ENCODE results near the gene CHPF.
A peak's percentile ranks its signal among the peaks of the same experiment; 100 is the strongest.

The CHPF gene

DNA sequence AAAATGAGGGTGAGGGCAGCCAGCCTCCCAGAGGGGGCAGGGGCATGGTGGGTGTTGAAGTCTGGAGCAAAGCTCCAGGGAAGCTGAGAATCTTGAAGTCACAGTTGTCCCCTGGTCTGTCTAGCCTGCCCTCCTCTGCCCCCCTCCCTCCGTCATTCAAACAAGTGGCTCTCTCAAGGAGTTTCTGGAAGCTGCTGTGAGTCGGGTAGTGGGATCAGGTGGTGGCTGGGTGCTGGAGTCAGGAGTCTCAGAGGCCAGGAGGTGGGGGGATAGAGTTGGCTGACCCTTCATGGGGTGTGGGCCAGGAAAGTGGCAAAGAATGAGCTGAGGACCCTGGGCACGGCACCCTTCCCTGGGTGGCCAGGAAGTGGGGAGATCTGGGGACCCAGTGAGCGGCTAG is 29.8 kb downstream of the CHPF start:
- no peak for DNase-seq (ENCODE audit: low spot score)

DNA sequence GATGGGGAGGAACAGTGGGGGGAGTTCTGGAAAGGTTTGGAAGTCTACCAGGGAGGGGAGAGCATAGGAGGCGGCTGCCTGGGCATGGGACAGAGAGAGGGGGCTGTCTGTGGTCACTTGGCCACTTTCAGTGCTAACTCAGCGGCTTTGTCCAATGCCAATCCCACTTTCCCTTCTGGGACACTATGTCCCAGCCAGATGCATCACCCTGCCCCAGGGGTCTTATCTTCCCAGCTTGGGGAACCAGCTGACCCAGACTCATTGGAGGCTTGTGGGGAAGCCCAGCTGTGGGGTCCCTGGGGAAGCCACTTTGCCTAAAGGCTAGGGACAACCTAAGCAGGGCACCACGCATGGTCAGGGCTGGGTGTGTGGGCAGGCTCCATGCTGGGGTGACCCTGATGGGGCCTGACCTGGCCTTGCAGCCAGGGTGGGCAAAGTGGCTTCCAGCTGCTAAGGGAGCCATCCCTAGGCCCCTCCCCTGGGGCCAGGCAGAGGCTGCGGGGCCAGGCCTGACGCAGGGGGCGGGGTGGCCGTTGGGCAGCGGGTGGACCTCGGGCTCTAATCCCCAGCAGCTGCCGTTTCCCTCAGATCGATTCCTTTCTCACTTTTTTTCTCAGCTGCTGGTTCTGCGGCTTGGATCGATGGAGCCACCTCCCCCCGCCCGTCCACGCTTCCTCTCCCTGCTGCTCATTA is 30.9 kb downstream of the CHPF start:
- DNase-seq (ENCODE audit: low spot score) = no peak

DNA sequence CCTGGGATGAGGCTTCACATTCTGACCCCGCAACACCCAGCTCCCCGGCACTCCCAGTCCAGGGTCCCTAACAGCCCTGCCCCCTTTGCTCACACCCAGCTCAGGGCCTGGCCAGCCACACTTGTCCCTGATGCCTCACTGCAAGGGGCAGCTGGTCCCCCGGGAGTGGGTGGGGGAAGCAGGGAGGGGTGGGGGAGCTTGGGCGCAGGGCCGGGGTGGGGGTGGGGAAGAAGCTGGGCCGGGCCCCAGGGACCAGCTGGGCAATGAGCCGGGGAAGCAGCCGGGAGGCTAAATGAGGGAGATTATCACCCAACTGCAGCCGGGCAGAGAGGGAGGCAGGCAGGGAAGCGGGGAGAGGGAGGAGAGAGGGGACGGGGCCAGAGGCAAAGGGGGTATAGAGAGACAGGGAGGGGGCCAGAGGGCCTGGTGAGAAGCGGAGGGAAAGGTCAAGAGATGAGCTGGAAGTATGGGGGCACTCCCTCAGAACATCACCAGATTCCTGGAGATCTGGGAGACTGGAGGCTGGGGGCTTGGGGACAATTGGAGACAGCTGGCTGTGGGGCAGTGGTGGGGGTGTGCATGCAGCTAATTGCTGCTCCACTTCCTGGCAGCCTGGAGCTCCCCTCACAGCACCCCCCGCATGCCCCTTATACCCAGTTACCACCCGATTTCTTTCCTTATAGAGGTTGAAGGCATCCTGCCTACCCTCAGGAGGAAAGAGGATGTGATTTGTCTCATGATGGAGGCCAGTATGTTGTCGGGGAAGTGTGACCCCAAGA is 31.9 kb downstream of the CHPF start:
- DNase-seq (ENCODE audit: low spot score) = no peak

DNA sequence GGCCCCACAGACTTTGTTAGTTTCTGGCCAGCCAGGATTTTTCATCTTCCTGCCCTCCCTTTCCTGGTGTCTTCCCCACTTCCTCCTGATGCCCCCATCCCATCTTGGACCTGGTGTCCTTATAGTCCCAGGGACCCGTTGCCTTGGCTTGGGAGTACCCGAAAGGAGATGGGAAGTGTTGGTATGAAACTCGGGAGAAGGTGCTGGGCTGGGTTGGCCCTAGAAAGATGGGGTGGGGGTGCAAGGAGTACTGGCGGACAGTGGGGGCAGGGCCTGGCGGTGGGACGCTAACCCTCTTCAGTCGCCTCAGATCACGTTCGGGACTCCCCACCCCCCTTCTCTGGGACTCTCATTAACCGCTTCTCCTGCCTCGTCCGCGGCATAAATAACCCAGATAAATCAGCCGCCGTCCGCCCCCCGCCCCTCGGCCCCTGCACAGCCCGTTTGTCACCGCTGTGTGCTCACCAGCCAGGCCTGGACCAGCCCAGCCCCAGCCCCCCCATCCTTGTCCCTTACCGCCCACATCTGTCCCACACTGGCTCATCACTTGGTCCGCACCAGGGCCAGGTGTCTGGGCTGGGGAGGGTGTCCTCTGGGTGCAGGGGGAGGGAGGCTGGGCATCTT is 33.0 kb downstream of the CHPF start:
- no peak for DNase-seq (ENCODE audit: low spot score)

DNA sequence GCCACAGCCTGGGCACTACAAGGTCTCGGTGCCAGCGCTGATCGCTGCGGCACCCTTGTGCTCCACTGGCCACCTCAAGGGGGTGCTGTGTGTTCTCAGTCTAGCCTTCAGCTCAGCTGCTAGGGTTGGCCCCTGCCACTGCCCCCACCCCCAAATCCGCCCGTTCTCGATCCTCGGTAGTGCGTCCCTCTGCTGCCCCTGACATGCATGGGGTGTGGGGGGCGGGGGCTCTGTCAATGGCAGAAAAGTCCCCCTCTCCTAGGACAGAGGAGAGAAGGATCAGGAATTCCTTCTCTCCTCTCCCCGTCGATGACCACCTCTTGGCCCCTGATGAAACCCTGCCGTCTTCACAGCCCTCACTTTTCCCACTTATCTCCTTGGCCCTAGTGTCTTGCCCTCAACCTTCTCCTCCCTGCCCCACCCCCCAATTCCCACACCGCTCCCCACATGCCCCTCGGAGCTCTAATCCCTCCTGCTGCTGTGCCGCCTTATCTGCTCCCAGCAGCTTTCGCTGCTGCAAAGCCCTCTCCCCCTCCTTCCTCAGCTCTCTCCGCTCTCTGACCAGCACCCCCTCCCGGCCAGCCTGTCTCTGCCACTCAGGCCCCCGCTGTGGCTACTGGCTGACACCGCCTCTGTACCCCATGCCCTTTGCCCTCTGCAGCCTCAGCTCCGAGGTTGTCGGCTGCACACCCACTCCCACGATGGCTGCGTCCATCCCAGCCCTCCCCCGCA is 33.7 kb downstream of the CHPF start:
- no peak for DNase-seq (ENCODE audit: low spot score)

DNA sequence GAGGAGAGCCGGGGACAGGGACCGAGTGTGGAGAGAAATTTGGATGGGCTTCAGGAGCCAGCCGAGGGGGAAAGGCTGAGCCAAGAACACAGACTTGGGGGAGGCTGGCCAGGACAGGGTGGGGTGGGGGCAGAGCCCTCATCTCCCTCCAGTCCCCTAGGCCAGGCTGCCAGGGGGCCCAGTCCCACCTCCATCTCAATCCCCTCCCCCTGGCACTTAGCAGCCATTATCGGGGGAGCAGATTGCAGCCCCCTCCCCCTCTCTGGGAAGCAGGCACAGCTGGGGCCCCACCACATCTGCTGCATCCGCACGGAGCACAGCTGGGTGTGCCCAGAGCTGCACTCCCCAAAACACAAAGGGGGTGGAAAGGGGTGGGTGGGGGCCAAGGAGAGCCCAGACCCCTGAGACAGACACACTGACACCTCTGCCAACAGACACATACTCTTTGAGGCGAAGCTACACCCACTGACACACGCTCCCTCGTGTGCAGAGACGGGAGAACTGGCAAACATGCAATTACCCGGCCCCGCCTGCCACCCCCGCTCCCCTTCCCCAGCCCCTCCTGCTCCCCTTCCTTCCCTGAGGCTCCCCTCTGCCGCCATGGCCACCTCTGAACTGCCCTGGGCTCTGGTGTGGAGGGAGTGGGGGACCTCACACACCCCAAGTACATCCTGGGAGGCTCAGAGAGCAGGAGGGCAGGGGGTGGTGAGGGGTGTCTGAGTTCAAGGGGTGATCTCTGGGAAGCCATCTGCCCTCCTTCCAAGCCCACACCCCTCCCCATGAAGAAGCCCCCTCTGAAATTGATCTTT is 34.4 kb downstream of the CHPF start:
- DNase-seq (ENCODE audit: low spot score) = no peak

DNA sequence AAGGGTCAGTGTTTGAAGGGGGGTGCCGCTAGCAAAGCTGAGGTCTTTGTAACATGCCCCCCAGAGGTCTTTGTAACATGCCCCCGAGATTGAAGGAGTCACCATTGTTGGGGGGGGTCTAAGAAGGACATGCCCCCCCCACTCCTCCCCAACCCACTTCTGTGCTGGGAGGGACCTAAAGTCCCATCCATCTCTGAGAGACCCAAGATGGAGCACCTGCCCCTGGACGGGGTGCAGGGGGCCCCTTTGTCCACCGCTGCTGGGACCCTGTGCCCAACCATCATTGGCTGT is 35.2 kb downstream of the CHPF start:
- no peak for DNase-seq (ENCODE audit: low spot score)

DNA sequence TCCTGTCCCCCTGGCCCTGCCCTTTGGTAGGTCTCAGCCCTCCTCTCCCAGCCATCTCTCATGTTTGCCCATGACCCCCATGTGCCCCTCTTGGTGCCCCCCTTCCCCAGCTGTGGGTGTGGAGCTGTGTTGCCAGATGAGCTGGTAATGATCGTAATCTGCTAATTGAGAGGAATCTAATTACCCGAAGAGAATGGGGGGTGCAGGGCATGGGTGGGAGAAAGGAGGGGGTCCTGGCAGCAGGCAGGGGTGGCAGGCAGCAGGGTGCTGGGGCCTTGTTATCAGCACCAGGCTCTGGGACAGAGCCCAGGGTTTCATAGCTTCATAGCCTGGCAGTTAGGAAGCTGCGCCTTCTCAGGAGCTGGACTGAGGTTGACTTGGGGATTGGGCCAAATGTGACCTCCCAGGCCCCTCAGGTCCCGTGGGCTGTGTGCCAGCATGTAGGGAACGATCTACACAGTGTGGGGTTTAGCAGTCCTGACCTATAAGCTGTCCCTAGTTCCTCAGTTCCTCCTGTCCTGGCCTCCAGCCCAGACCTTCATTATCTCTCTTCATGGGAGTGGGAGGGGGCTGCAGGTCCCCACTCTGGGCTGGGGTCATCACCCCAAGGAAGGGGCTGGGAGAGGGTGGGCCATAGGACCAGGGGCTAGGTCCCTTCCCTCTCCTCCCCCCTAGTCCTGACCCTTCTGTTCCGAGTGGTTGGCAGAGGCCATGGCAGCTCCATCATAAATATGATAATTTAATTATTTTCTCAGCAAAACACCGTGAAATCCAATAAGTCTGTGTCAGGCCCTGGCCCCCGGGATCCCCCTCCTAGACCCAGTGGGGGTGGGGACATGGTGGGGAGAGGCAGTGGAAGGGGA is 35.8 kb downstream of the CHPF start:
- no peak for DNase-seq (ENCODE audit: low spot score)

DNA sequence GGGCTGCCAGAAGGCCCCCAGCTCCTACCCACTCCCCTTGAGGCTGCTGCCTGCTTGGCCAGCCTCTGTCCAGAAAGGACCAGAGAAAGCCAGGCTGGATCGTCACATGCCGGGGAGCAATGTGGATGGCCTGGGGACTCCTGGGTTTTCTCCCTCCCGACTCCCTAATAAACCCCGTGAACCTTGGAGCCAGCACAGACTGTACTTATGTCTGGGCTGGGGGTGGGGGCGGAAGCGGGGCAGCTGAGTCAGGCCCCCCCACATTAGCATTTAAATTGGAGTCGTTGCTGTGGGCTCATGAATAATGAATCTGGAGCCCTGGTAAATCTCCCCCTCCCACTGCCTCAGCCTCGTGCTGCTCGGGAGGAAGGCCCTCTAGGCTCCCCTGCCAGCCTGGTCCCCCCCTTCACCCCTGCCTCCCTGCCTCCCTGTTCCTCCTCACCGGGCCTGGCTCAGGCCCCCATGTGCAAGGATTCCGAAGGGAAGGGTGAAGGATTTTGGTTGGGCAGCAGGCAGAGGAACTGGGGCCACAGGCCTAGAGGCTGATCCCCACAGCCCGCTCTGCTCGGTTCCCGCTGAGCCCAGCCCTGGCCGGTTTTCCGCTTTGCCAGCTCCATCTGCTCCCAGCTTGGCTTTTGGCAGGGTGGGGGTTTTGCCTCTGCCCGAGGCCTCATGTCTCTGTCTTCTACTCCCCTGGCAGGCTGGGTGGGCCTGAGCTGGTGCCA is 36.6 kb downstream of the CHPF start:
- DNase-seq (ENCODE audit: low spot score) = no peak

DNA sequence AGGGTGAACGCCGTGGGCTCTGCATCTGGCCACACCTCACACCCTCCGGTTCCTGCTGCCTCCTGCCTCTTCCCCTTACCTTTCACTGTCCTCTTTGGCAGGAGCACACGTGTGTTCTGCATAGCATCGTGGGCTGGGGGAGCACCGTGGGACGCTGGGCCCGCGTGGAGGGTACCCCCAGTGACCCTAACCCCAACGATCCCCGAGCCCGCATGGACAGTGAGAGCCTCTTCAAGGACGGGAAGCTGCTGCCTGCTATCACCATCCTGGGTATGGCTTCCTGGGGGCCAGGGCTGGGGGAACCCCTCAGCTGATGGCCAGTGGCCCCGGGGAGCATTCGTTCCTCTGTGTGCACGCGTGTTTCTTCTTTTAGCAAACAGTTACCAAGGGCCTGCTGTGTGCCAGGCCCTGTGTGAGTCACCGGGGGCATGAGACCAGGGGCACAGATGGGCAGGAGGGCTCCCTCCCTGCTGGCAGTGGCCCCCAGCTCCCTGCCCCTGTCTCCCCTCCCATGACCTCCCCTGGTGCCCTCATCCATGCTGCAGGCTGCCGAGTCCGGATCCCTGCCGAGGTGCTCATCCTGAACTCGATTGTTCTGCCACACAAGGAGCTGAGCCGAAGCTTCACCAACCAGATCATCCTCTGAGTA is 37.3 kb downstream of the CHPF start:
- no peak for DNase-seq (ENCODE audit: low spot score)

DNA sequence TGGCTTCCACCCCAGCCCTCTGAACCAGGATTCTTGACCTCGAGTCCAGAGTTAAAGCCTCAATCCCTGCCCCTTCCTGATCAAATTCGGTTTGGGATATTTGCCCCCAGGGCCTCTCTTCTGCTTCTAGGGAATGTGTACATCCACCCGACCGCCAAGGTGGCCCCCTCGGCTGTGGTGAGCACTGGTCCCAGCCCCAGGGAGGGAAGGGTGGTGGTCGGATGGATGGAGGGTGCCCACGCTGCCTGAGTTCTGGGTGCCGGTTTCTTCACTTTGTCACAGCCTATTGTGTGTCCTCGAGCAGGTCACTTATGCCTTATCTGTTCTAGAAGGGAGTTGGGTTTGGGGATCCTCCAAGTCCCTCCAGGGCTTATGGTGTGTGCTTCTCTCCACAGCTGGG is 38.0 kb downstream of the CHPF start:
- DNase-seq (ENCODE audit: low spot score) = no peak

DNA sequence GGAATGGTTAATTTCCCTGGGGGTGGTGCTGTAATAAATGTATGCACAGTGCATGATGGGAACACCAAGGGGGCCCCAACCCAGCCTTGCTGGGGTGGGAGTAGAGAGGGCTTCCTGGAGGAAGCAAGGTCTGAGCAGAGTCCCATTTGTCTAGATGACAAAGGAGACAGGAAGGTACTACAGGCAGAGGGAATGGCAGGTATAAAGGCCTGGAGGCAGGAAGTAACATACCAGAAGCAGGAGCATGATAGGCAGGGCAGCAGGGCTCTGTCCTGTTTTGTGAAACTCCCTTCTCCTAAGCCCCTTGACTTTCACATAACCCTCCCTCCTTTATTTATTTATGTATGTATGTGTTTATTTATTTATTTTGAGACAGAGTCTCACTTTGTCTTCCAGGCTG is 41.0 kb downstream of the CHPF start:
- no peak for DNase-seq (ENCODE audit: low spot score)

DNA sequence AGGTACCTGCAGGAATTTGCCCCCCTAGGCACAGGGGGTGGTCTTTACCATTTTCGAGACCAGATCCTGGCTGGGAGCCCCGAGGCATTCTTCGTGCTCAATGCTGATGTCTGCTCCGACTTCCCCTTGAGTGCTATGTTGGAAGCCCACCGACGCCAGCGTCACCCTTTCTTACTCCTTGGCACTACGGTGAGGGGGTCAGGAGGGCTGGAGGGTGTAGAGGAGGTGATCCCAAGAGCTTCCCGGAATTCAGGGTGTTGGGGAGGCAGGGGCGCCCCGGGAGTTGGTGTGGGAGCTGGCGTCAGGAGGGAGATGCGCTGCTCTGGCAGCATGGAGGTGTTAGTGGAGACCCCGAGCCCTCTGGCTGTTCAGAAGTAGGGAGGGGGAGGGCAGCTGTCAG is 41.8 kb downstream of the CHPF start:
- no peak for DNase-seq (ENCODE audit: low spot score)

DNA sequence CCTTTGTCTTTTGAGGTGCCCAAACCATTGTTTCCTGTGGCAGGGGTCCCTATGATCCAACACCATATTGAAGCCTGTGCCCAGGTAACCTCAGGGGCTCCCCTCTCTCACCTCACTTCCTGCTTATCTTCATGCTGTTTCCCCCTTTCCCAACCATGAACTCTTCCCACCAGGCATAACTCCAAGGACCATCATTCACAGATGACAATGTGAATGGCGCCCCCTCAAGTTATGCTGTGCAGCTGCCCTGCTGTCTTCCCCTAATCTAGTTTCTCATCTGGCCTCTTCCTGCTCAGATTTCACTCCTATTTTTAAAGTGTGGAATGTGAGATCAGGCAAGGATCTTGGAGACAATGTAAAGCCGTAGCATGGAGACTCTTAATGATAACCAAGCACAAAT is 43.5 kb downstream of the CHPF start:
- DNase-seq (ENCODE audit: low spot score) = no peak

DNA sequence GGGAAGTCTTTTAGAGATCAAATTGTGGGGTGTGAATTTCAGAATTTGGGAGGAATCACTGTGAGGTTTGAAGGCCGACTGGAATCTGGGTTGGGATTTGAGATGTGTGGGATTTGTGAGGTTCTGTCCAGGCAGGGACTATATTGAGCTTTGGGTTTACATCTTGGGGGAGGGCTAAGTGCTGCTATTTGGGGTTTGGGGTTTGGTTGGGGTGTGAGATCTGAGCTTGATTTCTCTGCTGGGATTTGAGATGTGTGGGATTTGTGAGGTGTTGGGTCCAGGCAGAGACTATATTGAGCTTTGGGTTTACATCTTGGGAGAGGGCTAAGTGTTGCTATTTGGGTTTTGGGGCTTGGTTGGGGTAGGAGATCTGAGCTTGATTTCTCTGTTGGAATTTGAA is 44.1 kb downstream of the CHPF start:
- DNase-seq (ENCODE audit: low spot score) = no peak

DNA sequence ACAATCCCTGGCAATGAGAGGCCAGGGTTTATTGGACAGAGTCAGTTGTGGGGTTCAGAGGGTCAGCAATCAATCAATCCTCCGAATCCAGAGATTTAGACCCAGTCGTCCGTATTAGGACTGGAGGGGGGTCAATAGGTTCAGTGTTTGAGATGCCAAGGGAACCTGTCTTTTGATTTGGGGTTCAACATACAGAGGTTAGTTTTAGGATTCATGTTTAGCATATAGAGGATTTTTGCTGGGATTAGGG is 44.6 kb downstream of the CHPF start:
- DNase-seq (ENCODE audit: low spot score) = no peak

DNA sequence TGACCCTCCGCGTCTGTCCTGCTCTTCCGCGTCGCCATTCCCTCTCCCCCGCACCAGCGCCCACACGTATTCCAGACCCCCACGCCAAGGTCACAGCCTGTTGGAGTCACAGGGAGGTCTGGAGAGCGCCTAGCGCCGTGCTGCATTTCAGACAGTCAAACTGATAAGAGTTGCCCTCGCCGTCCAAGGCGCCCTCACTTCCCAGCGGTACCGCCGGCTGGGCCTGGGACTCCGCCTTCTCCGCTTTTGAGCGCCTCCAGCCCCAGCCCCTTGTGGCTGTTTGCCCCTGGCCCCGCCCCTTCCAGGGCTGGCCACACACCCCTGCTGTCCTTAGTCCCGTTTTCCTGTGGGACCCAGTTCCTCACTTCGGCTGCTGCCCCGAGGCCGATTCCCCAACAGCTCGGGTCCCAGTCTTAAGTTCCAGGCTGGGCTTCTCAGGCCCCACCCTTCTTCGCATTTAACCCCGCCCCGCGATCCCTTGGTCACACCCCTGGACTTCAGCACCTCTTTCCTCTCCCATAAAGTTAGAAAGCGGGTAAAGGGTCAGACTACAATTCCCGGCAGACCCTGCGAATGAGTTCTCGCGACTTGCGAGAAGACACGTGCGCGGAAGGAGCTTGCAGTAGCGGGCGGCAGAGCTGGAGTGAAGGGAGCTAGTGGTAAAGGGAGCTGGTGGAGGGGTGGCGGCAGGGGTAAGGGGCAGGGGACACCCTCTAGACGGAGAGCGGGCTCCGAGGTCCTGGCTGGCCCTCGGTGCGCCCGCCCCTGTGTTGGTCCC is 45.1 kb downstream of the CHPF start, which contains the start of gene GMPPA:
GMPPA (plus strand) TSS at position 612 of the 778 bp plus-strand sequence. CDS start 1,085 bp downstream, outside the sequence.
- peak; percentile 96 for DNase-seq (ENCODE audit: low spot score)

DNA sequence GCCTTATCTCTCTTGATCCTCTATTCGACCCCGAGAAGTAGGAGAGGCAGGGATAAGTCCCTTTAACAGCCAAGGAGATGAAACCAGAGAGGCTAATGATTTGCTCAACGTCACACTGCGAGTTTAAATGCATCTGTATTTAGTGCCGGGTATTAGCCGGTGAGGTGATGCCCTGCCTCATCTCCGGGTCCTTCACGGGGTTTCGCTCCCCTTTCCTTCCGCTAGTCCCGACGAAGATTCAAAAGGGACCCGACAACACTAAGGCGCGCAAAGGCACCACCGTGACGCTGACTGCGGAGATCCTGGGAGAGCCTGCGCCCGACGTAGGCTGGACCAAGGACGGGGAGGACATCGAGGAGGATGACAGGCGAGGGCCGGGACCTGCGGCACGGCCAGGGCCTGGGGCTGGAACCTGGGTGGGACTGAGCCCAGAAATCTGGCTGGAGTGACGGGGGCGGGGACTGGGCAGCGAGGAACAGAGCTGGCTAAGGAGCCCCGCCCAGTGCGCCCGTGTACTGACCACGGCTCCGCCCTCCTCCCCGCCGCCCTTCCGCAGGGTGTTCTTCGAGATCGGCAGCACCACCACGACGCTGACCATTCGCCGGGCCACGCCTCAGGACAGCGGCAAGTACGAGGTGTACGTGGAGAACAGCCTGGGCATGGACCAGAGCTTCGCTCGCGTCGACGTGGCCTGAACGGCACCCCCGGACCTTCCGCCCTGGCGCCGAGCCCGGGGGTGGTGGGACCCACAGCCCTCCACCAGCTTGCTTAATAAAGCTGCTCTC is 45.9 kb downstream of the CHPF start:
- peak; percentile 50 for DNase-seq (ENCODE audit: low spot score)
